Gastrocnemius medialis (tissue), 4 donors: ENCODE results near the gene TMPRSS9. TPM values are rescaled to one million over a fixed set of nuclear protein-coding genes. Genes with fewer than 3 reads are reported as not detected.
"Not testable (repeated sequence)": the region's sequence is repeated elsewhere in the genome, so short reads cannot be mapped to it uniquely, and the experiment has no call there.

Experiments used
- ATAC-seq, 2 donors: fragments of 150-250 bp; one replicate each; pipeline ENCODE4 v1.9.1; 2016
- DNase-seq, 2 donors: peaks; one replicate each; pipeline ENCODE4 v3.0.0-alpha.2; 2019
- H3K27ac ChIP-seq, 4 donors: fragments of 200-600 bp; sonication (generic); 1 replicate in 1 of 4; 2 replicates in 3 of 4; pipeline ENCODE4 v1.5.1; 2016 to 2018; ENCODE audit warnings: mild to moderate bottlenecking in 2 of 4, moderate library complexity in 1 of 4
- H3K27me3 ChIP-seq, 3 donors: fragments of 200-600 bp; sonication (generic) in 2 of 3; 1 replicate in 1 of 3; 2 replicates in 2 of 3; pipeline versions ENCODE4 v1.5.1 to v1.6.0; 2016 to 2019; ENCODE audit warnings: mild to moderate bottlenecking in 1 of 3, moderate library complexity in 1 of 3
- H3K36me3 ChIP-seq, 2 donors: fragments of 200-600 bp; sonication (generic) in 1 of 2; one replicate each; pipeline ENCODE4 v1.5.1; 2017 to 2018
- H3K4me1 ChIP-seq, 2 donors: fragments of 200-600 bp; sonication (generic) in 1 of 2; one replicate each; pipeline ENCODE4 v1.5.1; 2016 to 2017; ENCODE audit warnings: mild to moderate bottlenecking in 2 of 2
- H3K4me3 ChIP-seq, 4 donors: fragments of 200-600 bp; sonication (generic) in 3 of 4; 1 replicate in 1 of 4; 2 replicates in 3 of 4; pipeline ENCODE4 v1.5.1; 2016 to 2019; ENCODE audit warnings: mild to moderate bottlenecking in 2 of 4
- H3K9me3 ChIP-seq, 3 donors: fragments of 200-600 bp; sonication (generic) in 2 of 3; 1 replicate in 1 of 3; 2 replicates in 2 of 3; pipeline ENCODE4 v1.5.1; 2016 to 2019
- CTCF ChIP-seq, 5 experiments: fragments of 450-650 bp in 3 of 5; fragments of 200-600 bp in 2 of 5; sonication (generic) in 2 of 5; IDR thresholded peaks in 4 of 5; conservative IDR thresholded peaks in 1 of 5; 1 replicate in 4 of 5; 2 replicates in 1 of 5; pipeline ENCODE4 v1.5.1; 2016 to 2019; ENCODE audit warnings: antibody characterized with exemption in 5 of 5, mild to moderate bottlenecking in 3 of 5, moderate library complexity in 3 of 5
- POLR2A ChIP-seq, 2 donors: fragments of 450-650 bp; IDR thresholded peaks; one replicate each; pipeline ENCODE4 v1.6.1; 2017; ENCODE audit warnings: antibody characterized with exemption in 2 of 2, mild to moderate bottlenecking in 2 of 2, moderate library complexity in 2 of 2
- in situ Hi-C, 4 donors: fragments of 200-750 bp; cut with MboI; loops; one replicate each; pipeline versions ENCODE4 v1.15.0 to v1.8.0; 2017; ENCODE audit warnings: low sequenced_read_pairs in 4 of 4
- intact Hi-C: fragments of 100-400 bp; cut with DNase I; formaldehyde crosslinking; loops from one replicate; pipeline ENCODE4 v1.15.1; 2023; ENCODE audit warnings: low total_unique reads
- total RNA-seq, 4 donors: library from RNA; depleted of rRNA; stranded (reverse); fragments of >200 nt; gene quantifications; one replicate each; pipeline versions ENCODE4 v1.1.0 to v1.2.3, GENCODE V29; 2016

The TMPRSS9 gene
- total RNA-seq, 4 donors from 2014 or later, result not detected

GRCh38 chr19:2464389-2464788 is 104.3 kb downstream of the TMPRSS9 start:
- H3K9me3 ChIP-seq, result no peaks in the 10 kb centered on the region
- H3K36me3 ChIP-seq, result no peaks in the 10 kb centered on the region
- in situ Hi-C loops (loop anchor here in 2 of 4 donors (10.0 kb wide), 2 partner anchors 120 to 150 kb away; no protein-coding TSS in a partner anchor), intact Hi-C loops (no loop called here)
- H3K27ac ChIP-seq, result no peak overlapping the region
- DNase-seq, result no peak
- H3K27me3 ChIP-seq, result no peaks in the 10 kb centered on the region
- ATAC-seq, result no peak
- TF ChIP-seq POLR2A (IDR thresholded peaks at IDR 0.05), result no peak
- no peak for TF ChIP-seq CTCF (IDR thresholded peaks at IDR 0.05 in 4 of 5, conservative IDR thresholded peaks at IDR 0.05 in 1 of 5)
- peaks cover 0 to 16% of the 10 kb centered on the region in 2 donors for H3K4me1 ChIP-seq
- no peak overlapping the region for H3K4me3 ChIP-seq

DNA sequence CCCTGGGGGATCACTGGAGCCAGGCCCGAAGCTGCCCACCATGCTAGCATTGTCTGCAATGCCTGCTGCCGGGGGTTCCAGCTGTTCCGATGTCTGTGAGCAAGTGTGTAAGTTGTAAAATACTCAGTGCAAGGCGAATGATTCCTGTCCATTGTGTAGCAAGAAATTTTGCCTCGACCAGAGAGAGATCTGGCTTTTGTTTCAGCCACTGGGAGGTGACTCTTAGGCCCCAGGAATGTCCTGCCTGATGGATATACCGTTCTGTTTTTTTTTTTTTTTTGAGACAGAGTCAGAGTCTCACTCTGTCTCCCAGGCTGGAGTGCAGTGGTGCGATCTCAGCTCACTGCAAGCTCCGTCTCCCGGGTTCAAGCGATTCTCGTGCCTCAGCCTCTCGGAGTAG is 108.5 kb downstream of the TMPRSS9 start:
- in situ Hi-C loops (loop anchor here in 2 of 4 donors (10.0 kb wide), 2 partner anchors 116 to 146 kb away; no protein-coding TSS in a partner anchor), intact Hi-C loops (no loop called here)
- Histone ChIP-seq H3K9me3 (no peaks in the 10 kb centered on the region), H3K4me3 (no peak overlapping the region), H3K36me3 (no peaks in the 10 kb centered on the region), H3K27me3 (no peaks in the 10 kb centered on the region), H3K27ac (no peak overlapping the region), H3K4me1 (no peaks in the 10 kb centered on the region)
- TF ChIP-seq CTCF (IDR thresholded peaks at IDR 0.05 in 4 of 5, conservative IDR thresholded peaks at IDR 0.05 in 1 of 5) (no peak), POLR2A (IDR thresholded peaks at IDR 0.05) (no peak)
- no peak for DNase-seq
- no peak for ATAC-seq

DNA sequence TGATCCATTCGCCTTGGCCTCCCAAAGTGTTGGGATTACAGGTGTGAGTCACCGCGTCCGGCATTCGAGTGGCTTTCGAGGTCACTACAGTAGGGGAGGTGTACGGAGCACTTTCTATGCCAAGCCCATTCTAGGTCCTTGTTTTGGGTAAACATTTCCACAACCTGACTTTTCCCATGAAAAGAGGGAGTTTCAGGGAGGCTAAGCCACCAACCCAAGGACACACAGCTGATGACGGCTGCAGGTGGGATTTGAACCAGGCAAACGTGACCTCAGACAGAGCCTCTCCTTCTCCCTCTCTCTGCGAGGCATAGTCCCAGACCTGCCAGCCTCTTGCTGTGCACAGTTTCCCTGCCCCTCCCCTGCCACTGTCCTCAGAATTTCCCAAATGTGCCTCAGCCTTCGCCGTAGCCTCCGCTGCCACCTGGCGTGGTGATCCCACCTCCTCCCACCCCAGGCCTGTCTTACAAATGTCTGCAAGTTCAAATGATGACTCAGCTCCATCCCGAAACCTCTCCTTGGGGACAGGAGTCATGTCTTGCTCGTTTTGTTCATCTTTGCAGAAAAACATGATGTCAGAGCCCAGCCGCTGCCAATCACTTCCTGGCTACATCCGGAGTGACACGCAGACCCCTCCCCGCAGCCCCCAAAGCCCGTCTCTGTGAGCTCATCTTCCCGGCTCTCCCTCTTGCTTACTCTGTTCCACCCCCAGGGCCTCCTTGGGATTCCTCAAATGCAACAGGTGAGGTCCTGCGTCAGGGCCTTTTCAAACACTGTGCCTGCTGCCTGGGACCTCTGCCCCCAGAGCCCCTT is 109.2 kb downstream of the TMPRSS9 start:
- no peak overlapping the region for H3K27ac ChIP-seq
- intact Hi-C loops, result no loop called here
- ATAC-seq (peak in 1 of 2 donors; percentile 30), DNase-seq (no peak)
- H3K4me3 ChIP-seq, result no peak overlapping the region
- H3K9me3 ChIP-seq, result no peaks in the 10 kb centered on the region
- no peaks in the 10 kb centered on the region for H3K36me3 ChIP-seq
- TF ChIP-seq CTCF (IDR thresholded peaks at IDR 0.05 in 4 of 5, conservative IDR thresholded peaks at IDR 0.05 in 1 of 5), result no peak
- no peak for TF ChIP-seq POLR2A (IDR thresholded peaks at IDR 0.05)
- in situ Hi-C loops, result loop anchor here in 2 of 4 donors (10.0 kb wide), 2 partner anchors 115 to 145 kb away; no protein-coding TSS in a partner anchor
- H3K27me3 ChIP-seq, result no peaks in the 10 kb centered on the region
- H3K4me1 ChIP-seq, result no peaks in the 10 kb centered on the region

GRCh38 chr19:2469915-2470200 is 109.8 kb downstream of the TMPRSS9 start:
- H3K9me3 ChIP-seq, H3K4me3 ChIP-seq, intact Hi-C loops, H3K36me3 ChIP-seq, H3K4me1 ChIP-seq, ATAC-seq, H3K27me3 ChIP-seq, DNase-seq, H3K27ac ChIP-seq: not testable (repeated sequence)
- in situ Hi-C loops, result loop anchor here (10.0 kb wide), 4 partner anchors 75 to 145 kb away; no protein-coding TSS in a partner anchor

- ATAC-seq (peak; percentile 37 to 53), DNase-seq (peak; percentile 59 to 68)
- peak overlapping the region; percentile 66 to 92 (median 82) for H3K4me3 ChIP-seq
- peaks cover 21 to 42% of the 10 kb centered on the region in 2 donors for H3K4me1 ChIP-seq
- no peaks in the 10 kb centered on the region for H3K9me3 ChIP-seq
- in situ Hi-C loops, result loop anchor here in 3 of 4 donors (5.0 to 10.0 kb wide), 5 partner anchors 68 to 140 kb away; no protein-coding TSS in a partner anchor
- no peaks in the 10 kb centered on the region for H3K36me3 ChIP-seq
- H3K27ac ChIP-seq, result peak overlapping the region; percentile 74 to 98 (median 86)
- peak; percentile 94 to 100 (median 100) for TF ChIP-seq CTCF (IDR thresholded peaks at IDR 0.05 in 4 of 5, conservative IDR thresholded peaks at IDR 0.05 in 1 of 5)
- TF ChIP-seq POLR2A (IDR thresholded peaks at IDR 0.05), result no peak
- no peaks in the 10 kb centered on the region for H3K27me3 ChIP-seq
- intact Hi-C loops, result loop anchor here (1.0 kb wide), 2 partner anchors 105 to 137 kb away; no protein-coding TSS in a partner anchor
These were observed 114.4 kb downstream of the TMPRSS9 start for GRCh38 chr19:2474232-2475017.
